SK-N-SH (cell line): ENCODE measurements around the gene ZNF646.

ENCODE experiments used
- JUND ChIP-seq: IDR thresholded peaks from 2 replicates; pipeline ENCODE4 v1.4.0; 2012
- MXI1 ChIP-seq: IDR thresholded peaks from 2 replicates; pipeline ENCODE4 v1.6.1; 2012; ENCODE audit warnings: mild to moderate bottlenecking, low read depth, low read length, improper control_type of control experiment
- POLR2AphosphoS5 ChIP-seq: IDR thresholded peaks from 2 replicates; pipeline ENCODE4 v1.6.1; 2012; ENCODE audit warnings: low read depth, low read length
- RCOR1 ChIP-seq: fragments of 150-350 bp; IDR thresholded peaks from 2 replicates; pipeline ENCODE4 v1.6.1; 2017; ENCODE audit warnings: antibody characterized with exemption, low read length
- RFX5 ChIP-seq: IDR thresholded peaks from 2 replicates; pipeline ENCODE4 v1.6.1; 2012; ENCODE audit warnings: mild to moderate bottlenecking, improper control_type of control experiment, low read length
- TAF1 ChIP-seq: IDR thresholded peaks from 2 replicates; pipeline ENCODE4 v1.6.1; 2012; ENCODE audit warnings: low read depth, mild to moderate bottlenecking, low read length, moderate library complexity, borderline replicate concordance
- TCF12 ChIP-seq: IDR thresholded peaks from 2 replicates; pipeline ENCODE4 v1.4.0; 2012
- TF ChIP-seq, protein P1 (sequence below): fragments of 200-600 bp; sonication (generic); IDR thresholded peaks from 2 replicates; pipeline ENCODE4 v1.6.1; 2017; ENCODE audit warnings: antibody characterized with exemption, mild to moderate bottlenecking, moderate library complexity
- TF ChIP-seq, protein P2 (sequence below): IDR thresholded peaks from 2 replicates; pipeline ENCODE4 v1.4.0; 2012; ENCODE audit warnings: low read depth, borderline replicate concordance

GRCh38 chr16:31063843-31064611 is 10.2 kb upstream of the ZNF646 start:
- no peak for TF ChIP-seq MXI1
- TF ChIP-seq JUND = no peak
- no peak for TF ChIP-seq TCF12
- no peak for TF ChIP-seq TAF1
- TF ChIP-seq, protein P1, sequence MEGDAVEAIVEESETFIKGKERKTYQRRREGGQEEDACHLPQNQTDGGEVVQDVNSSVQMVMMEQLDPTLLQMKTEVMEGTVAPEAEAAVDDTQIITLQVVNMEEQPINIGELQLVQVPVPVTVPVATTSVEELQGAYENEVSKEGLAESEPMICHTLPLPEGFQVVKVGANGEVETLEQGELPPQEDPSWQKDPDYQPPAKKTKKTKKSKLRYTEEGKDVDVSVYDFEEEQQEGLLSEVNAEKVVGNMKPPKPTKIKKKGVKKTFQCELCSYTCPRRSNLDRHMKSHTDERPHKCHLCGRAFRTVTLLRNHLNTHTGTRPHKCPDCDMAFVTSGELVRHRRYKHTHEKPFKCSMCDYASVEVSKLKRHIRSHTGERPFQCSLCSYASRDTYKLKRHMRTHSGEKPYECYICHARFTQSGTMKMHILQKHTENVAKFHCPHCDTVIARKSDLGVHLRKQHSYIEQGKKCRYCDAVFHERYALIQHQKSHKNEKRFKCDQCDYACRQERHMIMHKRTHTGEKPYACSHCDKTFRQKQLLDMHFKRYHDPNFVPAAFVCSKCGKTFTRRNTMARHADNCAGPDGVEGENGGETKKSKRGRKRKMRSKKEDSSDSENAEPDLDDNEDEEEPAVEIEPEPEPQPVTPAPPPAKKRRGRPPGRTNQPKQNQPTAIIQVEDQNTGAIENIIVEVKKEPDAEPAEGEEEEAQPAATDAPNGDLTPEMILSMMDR = no peak
- no peak for TF ChIP-seq POLR2AphosphoS5
- TF ChIP-seq, protein P2, sequence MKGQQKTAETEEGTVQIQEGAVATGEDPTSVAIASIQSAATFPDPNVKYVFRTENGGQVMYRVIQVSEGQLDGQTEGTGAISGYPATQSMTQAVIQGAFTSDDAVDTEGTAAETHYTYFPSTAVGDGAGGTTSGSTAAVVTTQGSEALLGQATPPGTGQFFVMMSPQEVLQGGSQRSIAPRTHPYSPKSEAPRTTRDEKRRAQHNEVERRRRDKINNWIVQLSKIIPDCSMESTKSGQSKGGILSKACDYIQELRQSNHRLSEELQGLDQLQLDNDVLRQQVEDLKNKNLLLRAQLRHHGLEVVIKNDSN = no peak
- TF ChIP-seq RFX5 = no peak
- no peak for TF ChIP-seq RCOR1
